Spleen (tissue), 7 donors: ENCODE data around the gene PSENEN.
A peak's percentile ranks its signal among the peaks of the same experiment; 100 is the strongest.

Source experiments
- POLR2AphosphoS5 ChIP-seq, 3 donors: sonication (generic); formaldehyde crosslinking; IDR thresholded peaks; one replicate each; pipeline ENCODE4 v1.5.1; 2017; ENCODE audit warnings: antibody characterized with exemption in 3 of 3
- TF ChIP-seq, protein P1 (sequence below), 11 experiments: fragments of 200-600 bp in 7 of 11; fragments of 450-650 bp in 4 of 11; sonication (generic) in 4 of 11; IDR thresholded peaks in 8 of 11; conservative IDR thresholded peaks in 3 of 11; 1 replicate in 7 of 11; 2 replicates in 4 of 11; pipeline versions ENCODE4 v1.4.0 to v1.8.0; 2016 to 2021; ENCODE audit warnings: antibody characterized with exemption in 11 of 11, inconsistent platforms in 4 of 11, mild to moderate bottlenecking in 1 of 11
- donor health status: DM: no; HTN: no; CAD: no; lungs with moderate emphysema.
- donor health status: DM: no; HTN: no; CAD: no.
- donor health status: DM: no; HTN: no; CAD: no.

- TF ChIP-seq, protein P1, sequence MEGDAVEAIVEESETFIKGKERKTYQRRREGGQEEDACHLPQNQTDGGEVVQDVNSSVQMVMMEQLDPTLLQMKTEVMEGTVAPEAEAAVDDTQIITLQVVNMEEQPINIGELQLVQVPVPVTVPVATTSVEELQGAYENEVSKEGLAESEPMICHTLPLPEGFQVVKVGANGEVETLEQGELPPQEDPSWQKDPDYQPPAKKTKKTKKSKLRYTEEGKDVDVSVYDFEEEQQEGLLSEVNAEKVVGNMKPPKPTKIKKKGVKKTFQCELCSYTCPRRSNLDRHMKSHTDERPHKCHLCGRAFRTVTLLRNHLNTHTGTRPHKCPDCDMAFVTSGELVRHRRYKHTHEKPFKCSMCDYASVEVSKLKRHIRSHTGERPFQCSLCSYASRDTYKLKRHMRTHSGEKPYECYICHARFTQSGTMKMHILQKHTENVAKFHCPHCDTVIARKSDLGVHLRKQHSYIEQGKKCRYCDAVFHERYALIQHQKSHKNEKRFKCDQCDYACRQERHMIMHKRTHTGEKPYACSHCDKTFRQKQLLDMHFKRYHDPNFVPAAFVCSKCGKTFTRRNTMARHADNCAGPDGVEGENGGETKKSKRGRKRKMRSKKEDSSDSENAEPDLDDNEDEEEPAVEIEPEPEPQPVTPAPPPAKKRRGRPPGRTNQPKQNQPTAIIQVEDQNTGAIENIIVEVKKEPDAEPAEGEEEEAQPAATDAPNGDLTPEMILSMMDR (IDR thresholded peaks at IDR 0.05 in 8 of 11, conservative IDR thresholded peaks at IDR 0.05 in 3 of 11) = peak in 1 of 11 experiments; percentile 11
- peak; percentile 92 to 97 (median 93) for TF ChIP-seq POLR2AphosphoS5 (IDR thresholded peaks at IDR 0.05)
Observed at GRCh38 chr19:35757749-35758608, 12.5 kb downstream of the PSENEN start, which contains the start of gene PROSER3.
